CD4-positive, alpha-beta T cell treated with Interleukin-12 subunit alpha and Interleukin-12 subunit beta, for 1 hour (primary cell): ENCODE data around the gene RAP1GAP2.
A peak's percentile ranks its signal among the peaks of the same experiment; 100 is the strongest.

ENCODE experiments used
- DNase-seq: peaks from one replicate; pipeline ENCODE4 v3.0.0-alpha.2; 2020

The RAP1GAP2 gene

GRCh38 chr17:3004925-3005324 lies 208.7 kb downstream of the RAP1GAP2 start:
- no peak for DNase-seq

- DNase-seq, result no peak
Observed at GRCh38 chr17:3005696-3006095, 209.5 kb downstream of the RAP1GAP2 start.

GRCh38 chr17:3006801-3007200 lies 210.6 kb downstream of the RAP1GAP2 start:
- DNase-seq, result no peak

GRCh38 chr17:3007651-3008121 lies 211.4 kb downstream of the RAP1GAP2 start:
- DNase-seq, result no peak

GRCh38 chr17:3008336-3009288 lies 212.4 kb downstream of the RAP1GAP2 start:
- no peak for DNase-seq

GRCh38 chr17:3009411-3009920 lies 213.2 kb downstream of the RAP1GAP2 start:
- DNase-seq, result no peak

GRCh38 chr17:3011891-3012290 lies 215.7 kb downstream of the RAP1GAP2 start:
- DNase-seq, result no peak

- peak; percentile 51 for DNase-seq
Observed at GRCh38 chr17:3012926-3013581, 216.8 kb downstream of the RAP1GAP2 start.

- DNase-seq, result no peak
Observed at GRCh38 chr17:3015890-3016289, 219.7 kb downstream of the RAP1GAP2 start.

- no peak for DNase-seq
Observed at GRCh38 chr17:3017936-3018335, 221.7 kb downstream of the RAP1GAP2 start.

GRCh38 chr17:3019761-3020160 lies 223.5 kb downstream of the RAP1GAP2 start:
- no peak for DNase-seq

GRCh38 chr17:3020381-3020780 lies 224.1 kb downstream of the RAP1GAP2 start:
- no peak for DNase-seq

GRCh38 chr17:3022197-3022596 lies 226.0 kb downstream of the RAP1GAP2 start:
- no peak for DNase-seq

GRCh38 chr17:3024346-3024745 lies 228.1 kb downstream of the RAP1GAP2 start:
- DNase-seq, result no peak

- DNase-seq, result no peak
Observed at GRCh38 chr17:3025421-3026124, 229.3 kb downstream of the RAP1GAP2 start.

- no peak for DNase-seq
Observed at GRCh38 chr17:3026125-3026855, 230.1 kb downstream of the RAP1GAP2 start.

GRCh38 chr17:3026856-3027751 lies 230.9 kb downstream of the RAP1GAP2 start:
- DNase-seq, result no peak

- DNase-seq, result no peak
Observed at GRCh38 chr17:3027786-3028532, 231.7 kb downstream of the RAP1GAP2 start.

- no peak for DNase-seq
Observed at GRCh38 chr17:3029213-3029913, 233.1 kb downstream of the RAP1GAP2 start.

GRCh38 chr17:3030096-3030495 lies 233.9 kb downstream of the RAP1GAP2 start:
- no peak for DNase-seq
